Small intestine (tissue), 7 donors: ENCODE measurements around the gene ARL15. TPM values are rescaled to one million over a fixed set of nuclear protein-coding genes. Genes with fewer than 3 reads are reported as not detected.

Source experiments
- DNase-seq, 2 donors: peaks; one replicate each; pipeline versions ENCODE4 v3.0.0 to v3.0.0-alpha.2; 2013
- FAIRE-seq: peaks from 2 replicates; lab custom pipeline; 2012; peaks lifted over from hg19 to GRCh38; lab: Jason Lieb, UNC
- H3K27ac ChIP-seq, 3 donors: one replicate each; pipeline ENCODE4 v1.5.1; 2013; ENCODE audit warnings: low read length in 2 of 3, mild to moderate bottlenecking in 2 of 3, control low read depth in 1 of 3, inconsistent platforms in 1 of 3, low read depth in 1 of 3, moderate library complexity in 1 of 3
- H3K27me3 ChIP-seq, 3 donors: one replicate each; pipeline ENCODE4 v1.6.1; 2013; ENCODE audit warnings: low read length in 3 of 3, inconsistent platforms in 1 of 3; ENCODE audit not compliant: control insufficient read depth in 3 of 3, insufficient read depth in 3 of 3
- H3K36me3 ChIP-seq, 3 donors: one replicate each; pipeline ENCODE4 v1.6.1; 2013; ENCODE audit warnings: low read length in 3 of 3, inconsistent platforms in 1 of 3, low read depth in 1 of 3, mild to moderate bottlenecking in 1 of 3, moderate library complexity in 1 of 3; ENCODE audit not compliant: control insufficient read depth in 3 of 3, insufficient read depth in 2 of 3
- H3K4me1 ChIP-seq, 3 donors: one replicate each; pipeline ENCODE4 v1.6.1; 2013; ENCODE audit warnings: low read length in 2 of 3, inconsistent platforms in 1 of 3, low read depth in 1 of 3, mild to moderate bottlenecking in 1 of 3, moderate library complexity in 1 of 3; ENCODE audit not compliant: control insufficient read depth in 3 of 3, insufficient read depth in 2 of 3
- H3K4me3 ChIP-seq, 3 donors: one replicate each; pipeline ENCODE4 v1.5.1; 2013; ENCODE audit warnings: low read length in 3 of 3, control low read depth in 1 of 3, inconsistent platforms in 1 of 3, low read depth in 1 of 3, mild to moderate bottlenecking in 1 of 3, moderate library complexity in 1 of 3
- H3K9me3 ChIP-seq, 2 donors: one replicate each; pipeline ENCODE4 v1.6.1; 2013; ENCODE audit warnings: low read depth in 1 of 2, low read length in 1 of 2; ENCODE audit not compliant: control insufficient read depth in 2 of 2, insufficient read depth in 1 of 2
- WGBS, 3 donors: extraction: QIAGEN DNeasy Blood & Tissue Kit; methylation state at CpG; one replicate each; pipeline ENCODE4 v1.1.7; 2013; 5-methylcytosine and 5-hydroxymethylcytosine counted together
- polyA plus RNA-seq, 4 donors: library from polyadenylated mRNA; stranded (reverse) in 3 of 4; unstranded in 1 of 4; fragments of 200-250 nt in 3 of 4; fragments of 120-200 nt in 1 of 4; gene quantifications; one replicate each; pipeline versions ENCODE4 v1.2.1 to v1.2.3, GENCODE V29; 2013
- donor health status: healthy with polysubstance abuse.
- donor health status: control.
- donor health status: control.
- donor health status: Bipolar disorder and iron deficiency.
- donor health status: healthy.

ARL15 gene
- polyA plus RNA-seq, 4 donors, result 16.5 to 61.9 (median 20.5) TPM

GRCh38 chr5:54176066-54176830 is 134.1 kb downstream of the ARL15 start:
- Histone ChIP-seq H3K27ac (no peak overlapping the region), H3K9me3 (peaks cover 0 to 2% of the 10 kb centered on the region in 2 donors), H3K27me3 (no peaks in the 10 kb centered on the region), H3K4me1 (peaks cover 10 to 21% (median 12%) of the 10 kb centered on the region in 3 donors), H3K36me3 (no peaks in the 10 kb centered on the region), H3K4me3 (no peak overlapping the region)
- FAIRE-seq (no peak), DNase-seq (peak in 1 of 2 donors; percentile 20)
- 89 to 93% (median 91%) methylated on average over 6 of the region's 6 CpGs for WGBS, 3 donors

- no peak overlapping the region for H3K27ac ChIP-seq
- 68 to 92% (median 76%) methylated on average over 2 of the region's 2 CpGs for WGBS, 3 donors
- DNase-seq (no peak), FAIRE-seq (no peak)
- no peaks in the 10 kb centered on the region for H3K27me3 ChIP-seq
- H3K36me3 ChIP-seq, result peaks cover 0 to 2% (median 0%) of the 10 kb centered on the region in 3 donors
- peaks cover 3 to 10% (median 8%) of the 10 kb centered on the region in 3 donors for H3K4me1 ChIP-seq
- no peak overlapping the region for H3K4me3 ChIP-seq
- H3K9me3 ChIP-seq, result peaks cover 0 to 2% of the 10 kb centered on the region in 2 donors
Observed at GRCh38 chr5:54173251-54173650, 137.1 kb downstream of the ARL15 start.

- H3K9me3 ChIP-seq, result peaks cover 0 to 2% of the 10 kb centered on the region in 2 donors
- DNase-seq (peak in 1 of 2 donors; percentile 78), FAIRE-seq (no peak)
- no peak overlapping the region for H3K27ac ChIP-seq
- no peak overlapping the region for H3K4me3 ChIP-seq
- peaks cover 0 to 2% (median 0%) of the 10 kb centered on the region in 3 donors for H3K36me3 ChIP-seq
- WGBS, 3 donors, result 68 to 89% (median 72%) methylated on average over 6 of the region's 6 CpGs
- H3K27me3 ChIP-seq, result no peaks in the 10 kb centered on the region
- no peaks in the 10 kb centered on the region for H3K4me1 ChIP-seq
Observed at GRCh38 chr5:54171645-54172384, 138.6 kb downstream of the ARL15 start.

DNA sequence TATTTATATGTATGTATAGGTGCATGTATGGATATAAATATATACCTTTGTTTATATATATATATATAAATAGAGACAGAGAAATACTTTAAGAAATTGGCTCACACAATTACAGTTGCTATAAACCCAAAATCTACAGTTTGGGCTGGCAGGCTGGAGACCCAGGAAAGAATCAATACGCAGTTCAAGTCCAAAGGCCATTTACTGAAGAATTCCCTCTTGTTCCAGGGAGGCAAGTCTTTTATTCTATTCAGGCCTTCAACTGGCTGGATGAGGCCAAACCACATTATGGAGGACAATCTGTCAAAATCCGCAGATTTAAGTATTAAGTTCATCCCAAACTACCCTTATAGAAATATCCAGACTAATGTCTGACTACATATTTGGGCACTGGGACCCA is 144.7 kb downstream of the ARL15 start:
- no peak overlapping the region for H3K27ac ChIP-seq
- no peaks in the 10 kb centered on the region for H3K27me3 ChIP-seq
- 50 to 61% (median 54%) methylated on average over 2 of the region's 2 CpGs for WGBS, 3 donors
- DNase-seq (no peak), FAIRE-seq (no peak)
- no peaks in the 10 kb centered on the region for H3K9me3 ChIP-seq
- peaks cover 0 to 2% (median 0%) of the 10 kb centered on the region in 3 donors for H3K36me3 ChIP-seq
- no peaks in the 10 kb centered on the region for H3K4me1 ChIP-seq
- no peak overlapping the region for H3K4me3 ChIP-seq

DNA sequence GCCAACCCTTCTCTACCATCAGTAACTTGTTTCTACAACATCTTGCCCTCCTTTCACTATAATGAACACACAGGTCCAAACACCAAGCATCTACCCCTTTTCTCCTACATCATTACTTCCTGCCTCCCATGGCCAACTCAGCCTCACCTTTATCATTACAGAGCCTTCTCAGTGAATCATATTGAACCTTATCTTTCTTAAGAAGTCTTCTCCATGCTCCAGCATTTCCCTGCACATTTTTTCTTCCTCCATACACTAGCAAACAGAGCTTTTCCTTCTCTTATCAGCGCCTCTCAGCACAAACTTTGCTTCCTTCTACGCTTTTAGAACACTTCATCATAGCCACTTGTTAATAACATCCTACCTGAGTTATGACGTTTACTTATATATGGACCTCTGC is 148.2 kb downstream of the ARL15 start:
- FAIRE-seq (no peak), DNase-seq (no peak)
- no peaks in the 10 kb centered on the region for H3K4me1 ChIP-seq
- H3K27me3 ChIP-seq, result no peaks in the 10 kb centered on the region
- H3K36me3 ChIP-seq, result no peaks in the 10 kb centered on the region
- no peak overlapping the region for H3K4me3 ChIP-seq
- no peak overlapping the region for H3K27ac ChIP-seq
- WGBS, 3 donors, result 94 to 99% (median 98%) methylated on average over 3 of the region's 3 CpGs
- H3K9me3 ChIP-seq, result no peaks in the 10 kb centered on the region

- Histone ChIP-seq H3K27me3 (no peaks in the 10 kb centered on the region), H3K36me3 (no peaks in the 10 kb centered on the region), H3K4me1 (no peaks in the 10 kb centered on the region), H3K9me3 (no peaks in the 10 kb centered on the region), H3K4me3 (no peak overlapping the region), H3K27ac (no peak overlapping the region)
- DNase-seq (no peak), FAIRE-seq (no peak)
Observed at GRCh38 chr5:54160329-54160728, 150.0 kb downstream of the ARL15 start.

DNA sequence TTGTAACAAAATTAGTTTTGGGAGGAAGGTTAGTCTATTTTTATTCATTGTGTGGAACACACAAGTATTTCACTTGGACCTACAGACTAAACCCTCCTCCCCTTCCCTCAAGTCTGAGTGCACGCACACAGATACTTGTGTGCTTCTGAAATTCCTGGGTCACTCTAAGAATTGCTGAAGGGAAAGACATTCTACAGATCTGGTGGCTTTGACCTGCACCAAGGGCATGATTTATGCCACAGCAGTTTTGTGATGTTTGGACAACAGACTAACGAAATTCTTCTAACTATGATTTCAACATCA is 150.5 kb downstream of the ARL15 start:
- Histone ChIP-seq H3K4me3 (no peak overlapping the region), H3K36me3 (no peaks in the 10 kb centered on the region), H3K27me3 (no peaks in the 10 kb centered on the region), H3K27ac (no peak overlapping the region), H3K9me3 (no peaks in the 10 kb centered on the region), H3K4me1 (no peaks in the 10 kb centered on the region)
- 79 to 95% (median 94%) methylated on average over 2 of the region's 2 CpGs for WGBS, 3 donors
- FAIRE-seq (no peak), DNase-seq (no peak)

- Histone ChIP-seq H3K4me1 (no peaks in the 10 kb centered on the region), H3K4me3 (no peak overlapping the region), H3K27me3 (no peaks in the 10 kb centered on the region), H3K36me3 (no peaks in the 10 kb centered on the region), H3K27ac (no peak overlapping the region), H3K9me3 (no peaks in the 10 kb centered on the region)
- 77 to 84% (median 79%) methylated on average over 4 of the region's 4 CpGs for WGBS, 3 donors
- FAIRE-seq, result no peak
- DNase-seq, result no peak
Observed at GRCh38 chr5:54159153-54159892, 151.1 kb downstream of the ARL15 start.
